Kidney (tissue), 14 donors: ENCODE data around the gene AIFM3. TPM values are rescaled to one million over a fixed set of nuclear protein-coding genes. Genes with fewer than 3 reads are reported as not detected.
"Not testable (repeated sequence)": the region's sequence is repeated elsewhere in the genome, so short reads cannot be mapped to it uniquely, and the experiment has no call there.

Source experiments
- DNase-seq, 5 donors: peaks; one replicate each; pipeline ENCODE4 v3.0.0-alpha.2; 2013 to 2020
- FAIRE-seq: peaks from 2 replicates; lab custom pipeline; 2012; peaks lifted over from hg19 to GRCh38; lab: Jason Lieb, UNC
- H3K27ac ChIP-seq, 2 donors: one replicate each; pipeline ENCODE4 v1.7.0; 2013; ENCODE audit warnings: low read depth in 2 of 2, low read length in 2 of 2, inconsistent platforms in 1 of 2
- H3K27me3 ChIP-seq: one replicate; pipeline ENCODE4 v1.7.1; 2013; ENCODE audit warnings: low read length, inconsistent platforms; ENCODE audit not compliant: control insufficient read depth, insufficient read depth
- H3K36me3 ChIP-seq, 3 donors: one replicate each; pipeline versions ENCODE4 v1.7.0 to v1.7.1; 2013; ENCODE audit warnings: low read length in 3 of 3, control low read depth in 1 of 3, inconsistent platforms in 1 of 3; ENCODE audit not compliant: insufficient read depth in 3 of 3, control insufficient read depth in 2 of 3
- H3K4me1 ChIP-seq, 3 donors: one replicate each; pipeline versions ENCODE4 v1.7.0 to v1.7.1; 2013; ENCODE audit warnings: low read length in 3 of 3, inconsistent platforms in 1 of 3, low read depth in 1 of 3; ENCODE audit not compliant: control insufficient read depth in 2 of 3, insufficient read depth in 2 of 3
- H3K4me3 ChIP-seq, 3 donors: one replicate each; pipeline versions ENCODE4 v1.7.0 to v1.8.1; 2013; ENCODE audit warnings: low read length in 3 of 3, control low read depth in 1 of 3, inconsistent platforms in 1 of 3
- H3K9ac ChIP-seq, 3 donors: one replicate each; pipeline versions ENCODE4 v1.7.0 to v1.7.1; 2013; ENCODE audit warnings: low read length in 3 of 3, control low read depth in 1 of 3, inconsistent platforms in 1 of 3
- H3K9me3 ChIP-seq, 3 donors: one replicate each; pipeline versions ENCODE4 v1.7.0 to v1.7.1; 2013; ENCODE audit warnings: low read length in 3 of 3, control low read depth in 1 of 3, inconsistent platforms in 1 of 3; ENCODE audit not compliant: control insufficient read depth in 2 of 3, insufficient read depth in 1 of 3
- CTCF ChIP-seq: IDR thresholded peaks from 3 replicates; pipeline ENCODE4 v1.5.1; 2012; ENCODE audit warnings: mild to moderate bottlenecking, moderate library complexity, borderline replicate concordance; ENCODE audit not compliant: insufficient read depth; ENCODE audit errors: extremely low read depth
- intact Hi-C: fragments of 100-400 bp; cut with DNase I; formaldehyde crosslinking; loops from one replicate; pipeline ENCODE4 v1.11.1; 2022
- polyA plus RNA-seq: library from polyadenylated mRNA; stranded (reverse); fragments of 350-450 nt; fragmentation: Illumina TruSeq; extraction: RNeasy Lipid Tissue Mini Kit (QIAGEN cat#74804); gene quantifications from one replicate; pipeline ENCODE4 v1.2.3, GENCODE V29; 2014; ENCODE audit warnings: low read depth, low replicate concordance; ENCODE audit not compliant: insufficient read depth
- total RNA-seq: library from RNA; stranded (reverse); fragmentation: NEBNext Ultra II Directional; extraction: Animal tissue kit (Norgen Biotek cat#: 25700); gene quantifications from one replicate; pipeline ENCODE4 v1.2.1, GENCODE V29; 2021
- donor health status: control.
- donor health status: control.
- donor health status: control.
- donor health status: control.
- donor health status: control.
- donor health status: DM: yes; HTN: yes; CAD: no.
- donor health status: Normal renal cell carcinoma (clear cell type).

Gene AIFM3
- total and polyA plus RNA-seq, 2 donors from 2014 or later = 3.1 to 4.4 TPM

DNA sequence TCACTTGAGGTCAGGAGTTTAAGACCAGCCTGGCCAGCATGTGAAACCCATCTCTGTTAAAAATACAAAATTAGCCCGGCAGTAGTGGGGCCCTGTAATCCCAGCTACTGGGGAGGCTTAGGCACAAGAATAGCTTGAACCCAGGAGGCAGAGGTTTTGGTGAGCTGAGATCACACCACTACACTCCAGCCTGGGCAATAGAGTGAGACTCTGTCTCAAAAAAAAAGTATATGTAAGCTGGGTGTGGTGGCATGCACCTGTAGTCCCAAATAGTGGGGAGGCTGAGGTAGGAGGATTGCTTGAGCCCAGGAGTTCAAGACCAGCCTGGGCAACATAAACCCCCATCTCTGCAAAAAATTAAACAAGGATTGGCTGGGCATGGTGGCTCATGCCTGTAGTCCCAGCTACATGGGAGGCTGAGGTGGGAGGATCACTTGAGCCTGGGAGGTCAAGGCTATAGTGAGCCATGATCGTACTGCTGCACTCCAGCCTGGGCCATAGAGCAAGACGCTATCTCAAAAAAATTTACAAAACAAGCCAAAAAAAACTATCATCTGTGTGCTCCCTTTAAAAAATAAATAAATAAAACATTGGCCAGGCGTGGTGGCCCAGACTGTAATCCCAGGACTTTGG lies 39.0 kb upstream of the AIFM3 start:
- H3K4me1 ChIP-seq = no peaks in the 10 kb centered on the region
- H3K9ac ChIP-seq = no peak overlapping the region
- no peaks in the 10 kb centered on the region for H3K36me3 ChIP-seq
- FAIRE-seq (no peak), DNase-seq (no peak)
- no peaks in the 10 kb centered on the region for H3K9me3 ChIP-seq
- H3K4me3 ChIP-seq = no peak overlapping the region
- no peak for TF ChIP-seq CTCF
- H3K27ac ChIP-seq = no peak overlapping the region
- intact Hi-C loops = no loop called here
- H3K27me3 ChIP-seq = no peaks in the 10 kb centered on the region

DNA sequence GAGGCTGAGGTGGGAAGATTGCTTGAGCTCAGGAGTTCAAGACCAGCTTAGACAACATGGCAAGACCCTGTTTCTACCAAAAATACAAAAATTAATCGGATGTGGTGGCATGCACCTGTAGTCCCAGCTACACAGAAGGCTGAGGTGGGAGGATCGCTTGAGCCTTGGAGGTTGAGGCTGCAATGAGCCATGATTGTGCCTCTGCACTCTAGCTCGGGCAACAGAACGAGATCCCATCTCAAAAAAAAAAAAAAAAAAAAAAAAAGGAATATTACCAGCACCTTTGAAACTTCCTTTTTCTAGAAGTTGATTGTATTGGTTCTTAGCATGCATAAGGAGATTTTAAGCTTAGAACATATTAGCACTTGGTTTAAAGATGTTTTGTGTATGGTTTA lies 38.5 kb upstream of the AIFM3 start:
- H3K4me1 ChIP-seq = no peaks in the 10 kb centered on the region
- no peaks in the 10 kb centered on the region for H3K36me3 ChIP-seq
- intact Hi-C loops = no loop called here
- H3K27me3 ChIP-seq = no peaks in the 10 kb centered on the region
- TF ChIP-seq CTCF = no peak
- H3K27ac ChIP-seq = no peak overlapping the region
- H3K4me3 ChIP-seq = no peak overlapping the region
- no peaks in the 10 kb centered on the region for H3K9me3 ChIP-seq
- no peak for FAIRE-seq
- H3K9ac ChIP-seq = no peak overlapping the region
- no peak for DNase-seq

GRCh38 chr22:20930004-20930403 lies 37.1 kb upstream of the AIFM3 start:
- DNase-seq (no peak), FAIRE-seq (no peak)
- peaks cover 5% of the 10 kb centered on the region in 3 donors for H3K36me3 ChIP-seq
- H3K9me3 ChIP-seq = no peaks in the 10 kb centered on the region
- TF ChIP-seq CTCF = no peak
- no peak overlapping the region for H3K9ac ChIP-seq
- H3K27me3 ChIP-seq = no peaks in the 10 kb centered on the region
- H3K4me1 ChIP-seq = no peaks in the 10 kb centered on the region
- H3K27ac ChIP-seq = no peak overlapping the region
- intact Hi-C loops = no loop called here
- no peak overlapping the region for H3K4me3 ChIP-seq

GRCh38 chr22:20930435-20930834 lies 36.6 kb upstream of the AIFM3 start:
- H3K4me1 ChIP-seq, H3K27ac ChIP-seq, H3K9ac ChIP-seq, H3K4me3 ChIP-seq, H3K27me3 ChIP-seq, H3K36me3 ChIP-seq, DNase-seq, intact Hi-C loops, FAIRE-seq, H3K9me3 ChIP-seq: not testable (repeated sequence)
